ENCODE results near the gene PFKFB2.

Gene PFKFB2

DNA sequence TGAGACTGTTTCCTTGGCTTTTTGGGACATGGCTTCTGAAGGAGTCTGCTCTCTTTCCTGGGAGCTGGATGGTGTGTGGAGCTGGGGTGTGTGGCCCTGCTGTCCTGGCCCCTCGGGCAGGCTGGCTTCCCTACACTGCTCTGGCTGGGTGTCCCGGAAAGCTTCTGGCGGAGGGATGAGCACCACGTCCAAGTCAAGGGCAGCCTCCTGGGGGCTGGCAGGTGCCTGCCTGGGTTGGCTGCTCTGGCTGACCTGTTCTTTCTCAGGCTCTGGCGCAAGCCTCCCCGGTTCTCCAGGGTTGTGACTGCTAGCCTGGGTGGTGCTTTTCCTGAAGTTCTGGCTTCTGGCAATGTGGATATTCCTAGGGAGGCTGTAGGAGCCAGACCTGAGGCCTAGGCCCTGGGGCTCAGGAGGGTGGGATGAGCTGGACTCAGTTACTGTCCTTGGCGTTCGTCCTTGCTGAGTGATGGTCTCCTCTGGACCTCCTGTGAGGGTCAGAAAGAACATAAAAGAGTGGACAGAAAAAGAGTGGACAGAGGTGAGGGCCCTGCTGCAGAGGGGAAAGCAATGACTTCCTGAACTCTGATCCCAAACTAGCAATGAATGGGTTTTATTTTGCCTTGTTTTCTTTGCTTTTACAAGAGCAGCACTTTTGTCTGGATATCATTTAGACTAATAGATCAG is 29.9 kb upstream of the PFKFB2 start:
- no peak for DNase-seq

DNA sequence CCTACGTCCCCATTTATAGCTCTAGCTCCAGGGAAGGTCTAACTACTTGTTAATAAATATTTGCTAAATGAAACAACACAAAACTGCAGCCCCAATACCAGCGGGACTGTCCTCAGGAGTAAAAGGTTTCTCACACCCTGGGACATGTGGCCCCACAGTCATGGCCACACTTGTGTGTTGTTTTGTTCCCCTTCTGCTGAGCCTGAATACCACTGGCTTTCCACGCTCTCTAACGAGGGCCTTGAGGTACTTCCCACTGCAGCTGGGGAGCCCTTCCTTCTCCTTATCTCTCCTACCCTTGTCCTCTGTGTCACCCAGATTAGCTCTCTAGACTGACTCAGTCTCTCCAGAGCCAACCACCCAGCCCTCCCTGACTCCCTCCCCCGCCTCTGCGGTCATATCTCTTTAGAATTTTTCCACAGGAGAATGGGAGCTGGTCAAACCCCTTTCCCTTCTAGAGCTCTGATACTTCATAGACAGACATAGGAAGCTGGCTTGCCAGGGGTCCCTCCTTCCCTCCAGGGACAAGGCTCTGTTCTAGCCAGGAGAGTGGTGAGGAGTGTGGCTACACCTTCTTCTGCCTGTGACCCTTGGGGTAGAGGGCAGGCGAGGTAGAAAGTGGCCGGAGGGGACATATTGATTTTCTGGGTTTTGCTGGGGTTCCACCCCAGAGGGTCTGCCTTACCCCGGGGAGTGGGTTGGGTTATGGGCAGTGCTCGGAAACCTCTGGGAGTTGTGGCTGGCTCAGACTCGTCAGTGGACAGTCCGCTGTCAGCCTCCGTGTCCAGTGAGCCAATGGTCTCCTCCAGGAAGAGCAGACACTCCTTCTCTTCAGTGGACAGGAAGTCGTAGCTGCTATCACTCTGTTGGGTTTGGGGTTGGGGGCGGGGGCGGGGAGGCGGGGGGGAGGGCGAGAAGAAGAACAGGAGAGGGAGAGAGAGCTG is 28.6 kb upstream of the PFKFB2 start:
- no peak for DNase-seq

DNA sequence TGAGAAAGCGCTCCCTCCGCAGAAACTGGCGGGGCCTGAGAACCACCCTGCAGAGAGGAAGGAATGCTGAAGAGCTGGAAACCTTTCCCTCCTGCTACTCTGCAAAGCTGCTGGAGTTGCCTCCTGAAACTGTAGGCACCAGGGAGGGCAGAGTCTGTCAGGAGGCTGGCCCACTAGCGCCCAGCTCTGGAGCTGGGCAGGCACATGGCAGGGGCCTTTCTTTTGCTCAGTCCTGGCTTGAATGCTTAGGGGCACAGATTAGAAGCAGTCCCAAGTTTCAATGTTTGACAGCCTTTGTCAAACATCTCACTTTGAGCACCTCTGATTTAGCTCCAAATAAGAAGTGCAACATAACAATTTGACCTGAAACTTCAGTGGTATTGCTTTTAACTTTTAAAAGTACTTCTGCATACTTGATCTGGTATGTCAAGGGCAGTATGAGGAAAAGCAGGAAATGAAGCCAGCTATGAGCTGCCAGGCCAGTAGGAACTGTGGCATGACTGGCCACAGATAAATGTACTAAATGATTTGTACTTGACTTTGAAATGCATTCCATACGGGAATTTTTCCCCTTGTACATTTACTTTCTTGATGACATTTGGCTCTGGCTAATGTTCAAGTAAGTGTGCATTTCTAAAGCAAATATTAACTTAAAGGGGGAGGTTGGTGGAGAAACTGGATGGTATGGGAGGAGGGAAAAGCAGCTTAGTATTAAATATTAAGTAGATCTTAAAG is 27.8 kb upstream of the PFKFB2 start:
- no peak for DNase-seq

DNA sequence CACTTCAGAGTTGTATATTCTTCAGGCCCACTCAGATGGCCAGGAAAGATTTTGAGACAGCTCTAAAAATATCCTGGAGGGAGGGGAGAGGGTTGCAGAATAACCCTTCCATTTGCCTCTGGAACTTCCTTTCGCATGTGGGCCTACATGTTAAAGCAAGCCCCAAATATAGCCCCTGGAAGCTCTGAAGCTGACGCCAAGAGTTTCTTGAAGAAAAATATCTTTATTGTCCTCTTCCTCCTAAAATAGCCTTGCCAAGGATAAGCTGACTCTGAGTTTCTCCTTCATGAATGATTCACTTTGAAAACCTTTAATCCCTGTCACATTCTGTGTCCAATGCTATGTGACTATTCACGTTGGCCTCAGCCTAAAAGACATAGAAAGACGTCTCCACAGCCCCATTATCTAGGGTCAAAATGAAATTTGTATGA is 27.0 kb upstream of the PFKFB2 start:
- DNase-seq = no peak

DNA sequence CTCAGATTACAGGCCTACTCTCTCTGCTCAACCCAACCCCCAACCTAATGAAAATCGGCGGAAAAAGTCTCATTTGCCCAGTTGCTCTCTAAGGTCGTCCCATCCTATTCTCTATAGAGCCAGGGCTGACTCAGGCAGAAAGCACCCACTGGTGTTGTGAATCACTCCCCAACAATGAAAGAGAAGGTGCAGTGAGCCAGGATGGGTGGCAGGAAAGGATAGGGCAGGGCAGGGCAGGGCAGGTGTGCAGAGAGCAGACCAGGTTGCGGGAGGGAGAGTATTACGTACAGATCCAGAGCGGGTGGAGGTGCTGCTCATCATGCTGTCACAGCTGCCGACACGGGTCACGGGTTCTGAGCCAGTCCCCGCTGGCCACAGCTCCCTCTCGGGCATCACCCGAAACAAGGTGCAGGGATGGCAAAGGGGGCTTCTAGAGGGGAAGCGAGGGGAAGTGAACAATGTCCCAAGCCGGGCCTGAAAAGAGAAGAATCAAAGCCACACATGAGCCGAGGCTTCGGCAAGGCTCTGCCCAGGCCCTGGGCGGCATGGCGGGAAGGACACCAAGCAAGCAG is 25.8 kb upstream of the PFKFB2 start:
- no peak for DNase-seq

DNA sequence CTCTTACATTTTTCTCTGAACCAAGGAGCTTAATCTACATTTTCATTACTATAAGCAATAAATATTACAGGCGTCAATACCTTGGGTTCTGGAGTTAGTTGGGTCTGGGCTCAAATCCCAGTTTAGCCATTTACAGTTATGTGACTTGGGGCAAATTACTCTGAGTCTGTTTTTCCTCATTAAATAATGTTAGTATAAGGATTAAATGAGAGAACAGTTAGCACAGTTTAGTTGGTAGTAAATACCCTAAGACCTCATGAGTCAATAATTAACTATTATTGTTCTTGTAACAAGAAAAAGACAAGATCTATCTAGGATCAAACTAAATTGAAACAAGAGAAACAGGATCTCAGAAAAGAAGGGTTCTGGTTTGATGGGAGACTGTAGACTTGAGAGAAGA is 25.2 kb upstream of the PFKFB2 start:
- DNase-seq = no peak

DNA sequence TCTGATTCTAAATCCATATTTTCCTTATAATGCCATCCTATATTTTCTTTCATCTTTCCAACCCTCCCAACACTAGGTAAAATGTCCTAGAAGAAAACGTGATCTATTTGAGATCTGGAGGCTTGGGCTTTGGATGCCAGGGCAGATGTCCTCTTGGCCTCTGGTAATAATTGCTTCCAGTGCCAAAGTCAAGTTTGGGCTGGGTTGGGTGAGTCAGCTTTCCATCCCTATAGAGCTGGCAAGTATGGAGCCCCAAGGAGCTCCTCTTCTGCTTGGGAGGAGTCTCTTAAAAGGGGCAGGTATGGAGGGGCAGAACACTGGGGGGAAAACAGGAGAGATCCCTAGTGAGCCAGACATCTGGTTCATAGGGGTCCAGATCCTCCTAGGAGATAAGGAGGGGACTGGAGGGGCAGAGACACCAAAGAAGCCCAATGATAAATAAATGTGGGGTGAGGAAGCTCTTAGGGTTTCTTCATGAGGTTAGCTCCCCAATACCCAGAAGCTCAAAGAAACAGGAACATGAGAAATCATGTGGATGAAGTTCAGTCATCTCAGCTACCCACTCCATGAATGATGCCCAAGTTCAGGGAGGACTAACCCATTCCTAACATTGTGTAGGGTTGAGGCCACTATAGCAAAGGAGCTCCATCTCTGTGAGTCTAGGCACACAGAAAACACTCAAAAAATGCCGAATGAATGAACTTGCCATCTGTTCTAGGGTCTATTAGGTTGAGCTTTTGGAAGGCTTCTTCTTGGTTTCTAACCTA is 24.0 kb upstream of the PFKFB2 start:
- no peak for DNase-seq

DNA sequence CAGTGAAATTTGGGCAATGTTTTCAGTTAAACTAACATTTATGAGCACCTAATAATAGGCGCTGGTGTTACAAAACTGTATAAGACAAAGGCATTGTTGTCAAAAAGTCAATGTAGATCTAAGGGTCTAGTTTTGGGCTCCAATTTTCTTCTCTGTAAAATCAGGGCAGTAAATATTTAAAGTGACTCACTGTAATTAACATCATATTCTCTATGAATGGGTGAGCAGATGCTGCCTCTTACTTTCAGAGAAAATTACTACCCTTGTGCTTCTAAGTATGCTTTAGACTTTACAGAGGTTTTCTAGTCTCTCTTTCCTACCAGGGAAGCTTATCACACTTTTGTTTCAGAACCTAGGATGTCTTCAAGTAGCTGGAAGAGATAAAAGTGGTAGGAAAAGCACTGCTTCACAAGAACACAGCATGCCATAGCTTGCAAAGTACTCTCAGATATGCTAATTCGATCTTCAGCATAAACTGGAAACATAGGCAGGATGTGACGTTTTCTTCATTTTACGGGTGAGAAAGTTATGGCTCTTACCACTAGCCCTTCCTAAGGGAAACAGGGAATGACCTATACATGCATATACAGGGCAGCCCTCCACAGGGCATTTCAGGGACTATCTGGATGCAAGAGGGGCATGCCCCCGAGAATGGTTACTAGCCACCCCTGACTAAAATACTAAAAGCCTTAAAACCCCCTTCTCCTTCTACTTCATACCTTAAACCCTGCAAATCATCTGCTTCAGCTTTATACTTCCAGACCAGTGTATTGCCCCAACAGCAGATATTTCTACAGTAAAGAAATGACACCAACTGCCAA is 23.2 kb upstream of the PFKFB2 start:
- no peak for DNase-seq

DNA sequence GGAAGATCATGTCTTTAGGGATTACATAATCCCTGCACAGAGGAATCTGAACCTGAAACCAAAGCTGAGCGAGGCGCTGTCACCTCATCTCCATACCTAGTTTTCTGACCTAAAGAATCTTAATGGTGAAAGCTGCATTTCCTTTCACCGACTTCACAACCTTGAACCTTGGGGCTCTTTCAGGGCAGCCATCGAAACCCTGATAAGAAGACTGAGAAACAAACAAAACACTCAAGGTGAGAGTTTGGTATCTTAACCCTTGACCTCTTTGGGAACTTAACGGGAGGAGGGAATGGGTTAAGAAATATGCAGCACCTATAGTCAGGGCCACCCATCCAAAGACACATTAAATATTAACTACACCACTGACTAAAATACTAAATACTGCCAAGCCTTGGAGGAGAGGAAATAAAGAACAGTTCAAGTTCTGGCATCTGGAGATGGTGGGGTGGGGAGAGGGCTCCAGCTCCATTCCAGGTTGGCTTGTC is 22.5 kb upstream of the PFKFB2 start:
- DNase-seq = no peak

DNA sequence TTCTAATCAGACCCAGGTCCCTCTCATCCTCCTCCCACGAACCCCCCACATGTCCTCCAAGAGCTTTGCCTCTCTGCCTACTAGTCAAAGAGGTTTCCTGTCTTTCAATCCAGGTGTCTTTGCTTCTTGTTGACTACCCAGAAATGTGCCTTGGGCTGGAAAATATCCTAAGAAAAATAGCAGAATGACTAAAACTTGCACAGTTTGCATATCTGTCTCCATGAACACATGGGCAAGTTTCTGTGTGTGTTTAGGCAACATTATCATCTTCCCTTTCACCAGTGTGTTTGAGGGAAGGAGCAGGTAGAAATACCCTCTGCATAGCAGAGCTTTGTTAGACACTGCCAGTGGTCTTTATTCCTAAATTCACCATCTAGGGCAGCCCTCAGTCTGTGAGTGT is 22.1 kb upstream of the PFKFB2 start:
- DNase-seq = no peak

DNA sequence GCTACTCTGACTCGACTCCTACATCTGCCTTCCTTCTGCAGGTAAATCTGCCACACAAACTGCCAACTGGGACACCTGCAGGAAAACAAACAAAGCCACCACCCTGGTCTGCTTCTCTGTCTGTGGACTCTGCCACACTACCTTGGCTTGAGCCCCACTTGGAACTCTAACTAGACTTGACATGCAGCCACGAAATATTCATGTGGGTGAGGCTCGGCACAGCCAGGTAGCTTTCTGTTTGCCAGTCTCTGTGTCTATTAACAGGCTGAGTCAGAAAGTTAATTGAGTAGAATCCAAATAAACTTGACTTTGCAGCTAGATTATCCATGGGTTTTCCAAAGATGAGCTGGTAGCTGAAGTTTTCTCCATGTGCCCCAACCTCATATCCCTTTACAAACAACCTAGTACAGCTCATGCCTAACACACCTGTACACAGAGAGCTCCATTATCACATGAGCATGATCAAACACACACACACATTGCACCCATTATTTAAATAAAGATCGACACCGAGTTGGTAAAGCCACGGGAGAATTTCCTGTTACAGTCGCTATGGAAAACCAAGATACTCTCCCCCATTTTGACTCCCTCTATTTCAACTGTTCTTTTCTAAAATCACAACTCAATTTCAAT is 21.3 kb upstream of the PFKFB2 start:
- no peak for DNase-seq

DNA sequence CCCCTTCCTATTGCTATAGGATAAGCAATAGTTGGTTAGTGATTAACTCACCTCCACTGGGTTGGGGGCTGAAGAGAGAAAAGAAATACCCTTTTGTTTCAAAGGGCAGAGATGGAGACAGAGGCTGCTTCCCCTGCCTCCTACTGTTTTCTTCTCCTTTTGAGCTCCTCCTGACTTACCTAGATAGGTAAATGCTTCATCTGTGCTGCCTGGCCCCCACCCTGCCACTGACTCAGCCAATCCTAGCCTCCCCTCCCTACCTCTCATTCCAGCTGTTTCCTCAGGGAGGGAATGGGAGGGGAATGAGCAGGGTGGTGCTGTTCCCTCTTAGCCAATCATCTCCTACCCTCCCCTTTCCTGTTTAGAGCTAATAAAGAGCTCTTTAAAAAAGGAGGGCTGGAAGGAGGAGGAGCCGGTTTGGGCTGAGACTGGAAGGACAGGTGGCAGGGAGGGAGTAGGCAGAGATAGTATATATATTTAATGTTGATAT is 20.5 kb upstream of the PFKFB2 start, which contains the start of gene C1orf116:
Gene C1orf116, minus strand, starts transcription at position 229 of the 490 bp plus-strand sequence. CDS start 5,158 bp downstream, outside the sequence.
- DNase-seq = no peak

DNA sequence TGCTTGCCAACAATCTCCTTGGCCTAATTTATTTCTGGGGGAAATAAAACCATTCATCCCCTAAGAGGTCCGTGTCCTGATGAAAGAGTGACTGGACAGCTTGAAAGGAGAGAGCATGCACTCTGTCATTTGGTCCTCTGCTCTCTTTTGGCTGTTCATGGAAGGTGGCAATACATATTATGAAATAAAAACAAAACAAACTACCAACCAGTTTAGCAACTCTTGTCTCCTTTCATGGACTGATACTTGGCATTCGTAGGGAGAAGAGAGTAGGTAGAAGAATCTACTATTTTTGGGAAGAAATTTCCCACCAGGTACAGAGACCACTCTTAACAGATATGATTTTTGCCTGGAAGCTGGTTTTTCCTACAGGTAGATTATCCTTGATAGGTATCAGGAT is 19.8 kb upstream of the PFKFB2 start:
- no peak for DNase-seq

DNA sequence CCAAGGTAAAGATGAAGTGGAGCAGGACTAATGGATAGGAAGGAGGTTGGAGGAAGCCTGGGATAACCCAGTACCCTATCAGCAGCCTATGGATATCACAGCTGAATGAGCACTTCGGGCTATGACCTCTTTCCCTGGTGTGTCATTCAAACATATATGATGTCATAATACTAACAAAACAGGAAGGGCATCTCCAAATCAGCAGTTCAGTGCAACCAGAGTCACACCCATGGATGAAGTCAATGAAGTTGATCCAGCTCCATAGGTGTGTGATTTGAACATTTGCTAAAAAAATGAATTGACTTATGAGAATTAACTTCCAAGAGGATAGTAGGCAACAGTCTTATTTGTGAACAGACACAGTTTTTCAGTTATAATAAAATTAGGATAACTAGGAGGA is 18.9 kb upstream of the PFKFB2 start:
- DNase-seq = no peak

DNA sequence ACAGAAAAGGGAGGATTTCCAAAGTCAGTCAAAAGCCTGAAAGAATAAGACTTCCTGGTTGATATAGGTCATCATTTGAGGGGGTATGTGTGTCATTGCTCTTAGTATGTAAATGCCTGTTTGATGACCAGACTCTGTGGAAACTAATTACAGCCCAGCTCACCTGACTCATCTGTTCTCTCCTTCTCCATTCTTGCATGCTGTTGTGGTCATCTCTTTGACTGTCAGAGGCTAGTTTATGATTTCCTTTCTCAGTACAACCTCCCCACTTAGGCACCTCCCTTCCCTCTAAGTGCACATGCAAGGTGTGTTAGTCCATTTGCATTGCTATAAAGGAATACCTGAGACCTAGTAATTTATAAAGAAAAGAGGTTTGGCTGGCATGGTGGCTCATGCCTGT is 18.1 kb upstream of the PFKFB2 start:
- no peak for DNase-seq

DNA sequence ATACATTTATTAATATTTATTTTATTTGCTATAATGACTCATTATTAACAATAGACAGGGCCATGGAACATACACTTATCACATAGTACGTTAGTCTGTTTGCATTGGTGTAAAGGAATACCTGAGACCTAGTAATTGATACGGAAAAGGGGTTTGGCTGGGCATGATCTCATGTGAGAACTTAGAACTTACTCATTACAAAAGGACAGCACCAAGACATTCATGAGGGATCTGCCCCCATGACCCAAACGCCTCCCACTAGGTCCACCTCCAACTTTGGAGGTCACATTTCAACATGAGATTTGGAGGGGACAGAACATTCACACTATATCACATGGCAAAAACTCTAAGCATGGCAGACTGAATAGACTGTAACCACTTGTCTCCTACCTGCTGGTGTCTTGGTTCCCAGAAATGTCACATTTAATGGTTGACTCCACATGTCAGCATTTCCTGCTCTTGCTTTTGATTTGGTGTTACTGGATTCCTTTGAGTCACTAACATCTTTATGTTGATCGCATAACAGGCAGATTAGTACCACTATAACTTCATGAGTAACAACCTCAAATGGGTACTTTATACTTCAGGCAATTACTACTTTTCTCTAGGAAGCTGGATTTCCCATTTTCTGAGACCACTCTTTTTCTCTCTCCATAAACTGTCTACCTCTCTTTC is 17.1 kb upstream of the PFKFB2 start:
- DNase-seq = no peak

DNA sequence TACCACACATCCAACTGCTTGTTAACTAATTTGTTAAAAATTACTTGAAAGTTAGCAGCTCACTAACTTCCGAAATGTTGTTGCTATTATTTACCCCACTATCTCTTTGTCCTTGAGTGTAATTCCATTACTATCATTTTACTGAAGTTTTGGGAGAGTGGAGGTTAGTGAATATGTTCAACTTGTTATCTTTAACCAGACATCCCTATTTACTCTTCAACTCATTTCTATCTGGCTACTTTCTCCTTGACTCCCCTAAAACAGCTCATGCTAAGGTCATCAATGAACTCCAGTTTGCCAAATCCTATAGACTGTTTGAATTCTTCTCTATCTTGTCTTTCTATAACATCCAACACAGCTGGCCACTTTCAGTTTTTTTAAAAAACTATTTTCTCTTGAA is 16.2 kb upstream of the PFKFB2 start:
- no peak for DNase-seq

DNA sequence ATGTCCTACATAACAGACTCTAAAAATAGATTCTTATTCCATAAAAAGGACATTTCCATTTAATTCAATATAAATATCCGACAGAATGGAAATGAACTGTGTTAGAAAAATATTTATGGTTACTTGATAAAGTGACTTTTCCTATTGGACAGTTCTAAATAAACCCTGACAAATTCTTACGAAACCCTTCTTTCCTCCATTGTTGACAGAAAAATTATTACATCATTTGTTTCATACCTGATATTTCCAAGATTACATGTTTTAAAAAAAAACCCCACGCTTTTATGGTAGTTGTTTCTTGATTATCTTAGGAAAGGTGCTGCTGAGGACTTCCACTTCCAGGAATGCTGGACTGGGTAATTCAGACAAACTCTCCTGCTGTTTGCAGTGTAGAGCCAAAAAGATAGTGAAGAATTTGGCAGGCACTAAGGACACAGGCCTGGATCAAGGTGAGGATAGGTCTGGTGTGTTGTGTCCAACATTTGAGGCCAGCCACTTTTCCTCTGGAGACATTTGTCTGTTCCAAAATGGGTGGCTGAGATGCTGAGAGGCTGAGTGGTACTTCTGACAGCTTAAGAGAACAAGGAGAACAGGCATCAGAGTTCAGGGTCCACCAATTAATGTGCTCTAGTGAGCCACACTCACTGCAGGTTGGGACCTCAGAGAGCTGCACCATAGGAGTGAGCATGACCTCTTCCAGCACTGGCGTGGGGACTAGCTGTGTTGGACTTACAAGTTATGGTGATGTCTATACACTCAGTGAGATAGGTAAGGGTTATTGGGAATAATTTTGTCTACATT is 13.5 kb upstream of the PFKFB2 start:
- DNase-seq = no peak

DNA sequence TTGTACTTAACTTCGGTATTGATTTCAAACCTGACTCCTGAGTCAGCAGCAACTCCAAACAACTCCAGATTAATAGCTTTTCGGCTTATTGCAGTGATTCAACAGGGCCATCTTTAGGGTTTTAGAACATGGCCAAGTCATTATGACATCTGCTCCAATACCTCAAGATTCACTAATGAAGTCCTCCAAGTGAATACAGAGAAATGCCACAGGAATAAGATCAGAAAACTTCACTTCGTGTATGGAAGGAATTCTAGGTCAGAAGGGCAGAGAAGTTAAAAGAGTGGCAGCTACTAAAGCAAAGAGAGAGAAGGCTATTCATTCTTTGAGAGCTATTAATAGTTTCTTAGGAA is 12.9 kb upstream of the PFKFB2 start:
- DNase-seq = no peak

Measured in activated CD4-positive, alpha-beta T cell treated with anti-CD3 and anti-CD28 coated beads, Interleukin-2, amount 50 U/mL, for 16 hours (primary cell).